Uterus (tissue), 4 donors: ENCODE measurements around the gene TDG. TPM values are rescaled to one million over a fixed set of nuclear protein-coding genes. Genes with fewer than 3 reads are reported as not detected.

ENCODE experiments used
- DNase-seq, 2 donors: peaks; one replicate each; pipeline ENCODE4 v3.0.0-alpha.2; 2019 to 2020
- H3K27ac ChIP-seq, 2 donors: fragments of 200-600 bp; sonication (generic); 1 replicate in 1 of 2; 2 replicates in 1 of 2; pipeline ENCODE4 v1.5.1; 2016 to 2018
- H3K27me3 ChIP-seq, 2 donors: fragments of 200-600 bp; sonication (generic); one replicate each; pipeline ENCODE4 v1.5.1; 2018 to 2019; ENCODE audit warnings: control low read depth in 1 of 2
- H3K36me3 ChIP-seq, 2 donors: fragments of 200-600 bp; sonication (generic); one replicate each; pipeline ENCODE4 v1.5.1; 2019; ENCODE audit warnings: control low read depth in 1 of 2
- H3K4me1 ChIP-seq, 2 donors: fragments of 200-600 bp; sonication (generic); one replicate each; pipeline ENCODE4 v1.5.1; 2018 to 2019; ENCODE audit warnings: control low read depth in 1 of 2
- H3K4me3 ChIP-seq, 2 donors: fragments of 200-600 bp; sonication (generic); 1 replicate in 1 of 2; 2 replicates in 1 of 2; pipeline ENCODE4 v1.5.1; 2018 to 2019; ENCODE audit warnings: mild to moderate bottlenecking in 1 of 2
- H3K9me3 ChIP-seq, 2 donors: fragments of 200-600 bp; sonication (generic); one replicate each; pipeline ENCODE4 v1.5.1; 2019; ENCODE audit warnings: control low read depth in 1 of 2
- CTCF ChIP-seq, 4 experiments: fragments of 200-600 bp in 2 of 4; fragments of 450-650 bp in 2 of 4; sonication (generic) in 2 of 4; IDR thresholded peaks; one replicate each; pipeline ENCODE4 v1.5.1; 2016 to 2019; ENCODE audit warnings: antibody characterized with exemption in 4 of 4, mild to moderate bottlenecking in 2 of 4, moderate library complexity in 1 of 4
- POLR2A ChIP-seq, 2 donors: fragments of 450-650 bp; IDR thresholded peaks; one replicate each; pipeline ENCODE4 v1.6.1; 2016; ENCODE audit warnings: antibody characterized with exemption in 2 of 2, mild to moderate bottlenecking in 1 of 2, moderate library complexity in 1 of 2
- intact Hi-C: fragments of 100-400 bp; cut with DNase I; formaldehyde crosslinking; loops from one replicate; pipeline ENCODE4 v1.15.1; 2023; ENCODE audit warnings: low total_unique reads
- total RNA-seq, 4 donors: library from RNA; depleted of rRNA in 3 of 4; stranded (reverse); fragments of >200 nt in 3 of 4; gene quantifications; one replicate each; pipeline versions ENCODE4 v1.1.0 to v1.2.4, GENCODE V29; 2014 to 2023
- donor health status: DM: yes; HTN: yes; CAD: no.

TDG gene
- total RNA-seq, 4 donors from 2014 or later: 8.7 to 46.3 (median 19.9) TPM

GRCh38 chr12:103952497-103952896 lies 13.2 kb upstream of the TDG start:
- no peak for DNase-seq
- Histone ChIP-seq H3K4me3 (no peak overlapping the region), H3K9me3 (no peaks in the 10 kb centered on the region), H3K4me1 (peaks cover 0 to 13% of the 10 kb centered on the region in 2 donors), H3K27me3 (no peaks in the 10 kb centered on the region), H3K27ac (no peak overlapping the region), H3K36me3 (no peaks in the 10 kb centered on the region)
- TF ChIP-seq POLR2A (IDR thresholded peaks at IDR 0.05): no peak
- TF ChIP-seq CTCF (IDR thresholded peaks at IDR 0.05): no peak
- intact Hi-C loops: no loop called here

- no peak for DNase-seq
- Histone ChIP-seq H3K27me3 (no peaks in the 10 kb centered on the region), H3K36me3 (no peaks in the 10 kb centered on the region), H3K9me3 (no peaks in the 10 kb centered on the region), H3K27ac (peak overlapping the region; percentile 90), H3K4me3 (peak overlapping the region; percentile 70 to 75), H3K4me1 (peaks cover 0 to 13% of the 10 kb centered on the region in 2 donors)
- intact Hi-C loops: no loop called here
- TF ChIP-seq CTCF (IDR thresholded peaks at IDR 0.05): no peak
- no peak for TF ChIP-seq POLR2A (IDR thresholded peaks at IDR 0.05)
These were observed 9.7 kb upstream of the TDG start for GRCh38 chr12:103955811-103956508.

- DNase-seq: no peak
- H3K27me3 ChIP-seq: no peaks in the 10 kb centered on the region
- peak overlapping the region; percentile 90 for H3K27ac ChIP-seq
- TF ChIP-seq CTCF (IDR thresholded peaks at IDR 0.05) (no peak), POLR2A (IDR thresholded peaks at IDR 0.05) (no peak)
- peak overlapping the region; percentile 70 to 75 for H3K4me3 ChIP-seq
- no peaks in the 10 kb centered on the region for H3K9me3 ChIP-seq
- peaks cover 0 to 13% of the 10 kb centered on the region in 2 donors for H3K4me1 ChIP-seq
- no peaks in the 10 kb centered on the region for H3K36me3 ChIP-seq
- intact Hi-C loops: no loop called here
These were observed 9.1 kb upstream of the TDG start for GRCh38 chr12:103956509-103957027.

- peaks cover 0 to 13% of the 10 kb centered on the region in 2 donors for H3K4me1 ChIP-seq
- intact Hi-C loops: no loop called here
These were observed 7.7 kb upstream of the TDG start for GRCh38 chr12:103957865-103958388.

More at GRCh38 chr12:103957865-103958388, 7.7 kb upstream of the TDG start:
- H3K36me3 ChIP-seq: no peaks in the 10 kb centered on the region
- DNase-seq: no peak
- TF ChIP-seq CTCF (IDR thresholded peaks at IDR 0.05) (no peak), POLR2A (IDR thresholded peaks at IDR 0.05) (no peak)
- peak overlapping the region in 1 of 2 donors; percentile 70 for H3K4me3 ChIP-seq
- no peaks in the 10 kb centered on the region for H3K9me3 ChIP-seq
- peak overlapping the region; percentile 90 for H3K27ac ChIP-seq
- H3K27me3 ChIP-seq: no peaks in the 10 kb centered on the region
